GM19035 (cell line): ENCODE data around the gene ZDHHC21.
"Not testable (repeated sequence)": the region's sequence is repeated elsewhere in the genome, so short reads cannot be mapped to it uniquely, and the experiment has no call there.

Source experiments
- ATAC-seq: cut with Tn5 transposase; IDR thresholded peaks from one replicate; pipeline ENCODE4 v1.9.1; 2021; ENCODE audit not compliant: unreplicated experiment

Gene ZDHHC21

DNA sequence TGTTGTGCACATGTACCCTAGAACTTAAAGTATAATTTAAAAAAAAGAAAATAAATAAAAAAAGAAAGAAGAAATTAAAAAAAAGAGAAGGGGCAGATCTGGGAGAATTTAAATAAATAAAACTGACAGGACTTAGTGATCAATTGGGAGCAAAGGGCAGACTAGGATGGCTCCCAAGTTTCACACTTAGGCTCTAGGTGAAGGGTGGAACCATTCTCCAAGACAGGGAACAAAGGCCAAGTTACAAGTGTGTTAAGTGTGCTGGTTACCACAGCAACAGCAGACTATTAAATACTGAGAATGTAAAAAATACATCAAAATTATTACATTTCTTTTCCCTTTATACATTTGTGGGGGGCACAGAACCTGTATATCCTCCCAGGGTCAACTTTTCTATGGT is 7.1 kb downstream of the ZDHHC21 start:
- ATAC-seq = no peak

DNA sequence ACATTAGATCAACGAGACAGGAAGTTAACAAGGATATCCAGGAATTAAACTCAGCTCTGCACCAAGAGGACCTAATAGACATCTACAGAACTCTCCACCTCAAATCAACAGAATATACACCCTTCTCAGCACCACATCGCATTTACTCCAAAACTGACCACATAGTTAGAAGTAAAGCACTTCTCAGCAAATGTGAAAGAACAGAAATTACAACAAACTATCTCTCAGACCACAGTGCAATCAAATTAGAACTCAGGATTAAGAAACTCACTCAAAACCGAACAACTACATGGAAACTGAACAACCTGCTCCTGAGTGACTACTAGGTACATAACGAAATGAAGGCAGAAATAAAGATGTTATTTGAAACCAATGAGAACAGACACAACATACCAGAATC is 10.6 kb downstream of the ZDHHC21 start:
- not testable (repeated sequence) for ATAC-seq

DNA sequence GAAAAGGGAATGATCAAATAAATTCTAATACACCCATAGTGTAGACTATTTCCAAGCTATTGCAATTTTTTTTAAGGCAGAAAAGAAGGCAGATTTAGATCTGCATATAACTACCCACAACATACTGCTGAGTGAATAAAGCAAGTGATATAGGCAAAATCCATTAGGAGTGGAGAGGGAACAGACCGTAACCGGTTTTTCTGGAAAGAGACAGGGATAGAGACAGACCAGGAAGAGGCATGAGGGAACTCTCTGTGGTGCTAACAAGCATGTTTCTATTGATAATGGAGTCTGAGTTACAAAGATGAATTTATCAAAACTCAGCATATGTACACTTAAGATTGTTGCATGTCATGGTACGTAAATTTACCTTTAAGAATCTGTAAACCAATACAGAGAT is 14.5 kb downstream of the ZDHHC21 start:
- ATAC-seq = no peak

DNA sequence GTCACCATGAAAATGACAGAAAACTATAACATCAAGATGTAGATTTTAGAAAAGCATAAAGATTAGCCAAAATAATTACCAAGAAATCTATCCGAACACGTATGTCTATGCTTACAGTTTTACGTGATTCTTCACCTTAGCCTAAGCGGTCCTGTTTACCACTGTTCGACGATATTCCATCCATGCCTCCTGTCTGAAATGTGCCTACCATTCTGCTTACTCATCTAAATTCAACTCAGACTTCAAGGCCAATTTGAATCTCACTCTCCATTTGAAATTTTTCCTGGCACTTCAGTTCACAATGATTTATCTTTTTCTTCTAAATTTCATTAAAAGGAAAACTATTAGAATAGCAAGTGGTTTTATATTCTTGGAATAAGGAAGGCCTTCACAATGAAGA is 15.4 kb downstream of the ZDHHC21 start:
- no peak for ATAC-seq

DNA sequence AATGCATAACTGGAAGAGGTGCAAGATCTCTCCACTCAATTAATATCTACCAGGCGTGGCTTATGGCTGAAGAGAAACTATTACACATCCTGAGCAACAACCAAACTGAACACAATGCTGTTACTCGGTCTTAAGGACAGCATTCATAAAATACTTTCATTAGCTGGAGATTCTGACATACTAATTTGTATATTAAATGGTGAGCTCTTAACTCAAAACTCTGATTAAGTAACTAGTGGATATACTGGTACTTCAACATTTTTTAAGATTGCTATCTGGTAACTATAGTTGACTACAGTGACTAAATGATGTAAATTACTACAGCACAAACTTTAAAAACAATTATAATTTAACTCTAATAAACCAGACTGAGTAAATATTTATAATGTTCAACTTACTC is 15.8 kb downstream of the ZDHHC21 start:
- ATAC-seq = no peak

DNA sequence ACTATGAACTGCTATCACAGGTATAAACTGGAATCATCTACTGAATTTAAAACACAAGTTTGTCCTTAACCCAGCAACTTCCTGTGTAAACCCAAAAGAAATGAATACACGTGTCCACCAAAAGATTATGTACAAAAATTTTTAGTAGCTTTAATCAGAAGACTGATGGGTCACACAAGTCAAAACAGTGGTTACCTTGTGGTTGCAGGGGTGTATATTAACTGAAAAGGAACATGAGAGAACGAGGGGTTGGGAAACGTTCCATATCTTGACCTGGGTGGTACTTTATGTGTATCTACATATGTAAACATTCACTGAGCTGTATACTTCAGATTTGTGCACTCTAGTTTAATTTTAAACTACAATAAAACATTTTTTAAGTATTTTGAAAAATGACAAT is 18.6 kb downstream of the ZDHHC21 start:
- no peak for ATAC-seq

DNA sequence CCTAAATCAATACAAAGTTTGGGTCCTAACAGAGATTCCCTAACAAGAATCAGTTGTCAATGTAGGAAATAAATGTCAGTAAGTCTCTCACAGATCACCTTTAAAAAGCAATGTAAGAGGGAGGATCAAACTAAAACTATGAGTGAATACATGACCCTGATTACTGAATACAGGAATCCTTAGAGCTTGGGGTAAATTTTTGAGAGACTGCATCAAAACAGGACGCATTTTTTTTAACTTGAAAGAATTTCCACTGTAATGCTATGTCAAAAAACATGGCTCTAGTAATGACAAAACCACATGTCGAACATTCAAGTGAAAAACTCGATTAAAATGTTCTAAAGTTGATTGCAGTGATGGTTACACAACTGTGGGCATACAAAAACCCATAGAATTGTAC is 21.9 kb downstream of the ZDHHC21 start:
- no peak for ATAC-seq

DNA sequence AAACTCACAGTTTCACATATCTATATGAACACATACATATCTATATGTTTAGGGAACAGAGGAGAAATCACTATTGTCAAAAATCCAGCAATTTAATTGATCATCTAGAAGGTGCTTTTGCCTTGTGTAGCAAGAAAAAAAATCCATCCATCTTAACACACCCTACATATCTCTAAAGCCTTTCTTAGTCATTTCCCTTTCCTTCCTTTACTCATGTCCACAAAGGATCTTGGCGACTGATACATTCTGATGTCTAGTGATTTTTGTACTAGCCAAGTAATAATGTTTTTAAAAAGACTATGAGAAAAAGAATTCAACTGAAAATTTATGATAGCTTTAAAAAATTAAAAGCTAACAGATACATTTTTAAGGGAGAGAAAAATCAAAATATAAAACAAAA is 22.5 kb downstream of the ZDHHC21 start:
- ATAC-seq = no peak

DNA sequence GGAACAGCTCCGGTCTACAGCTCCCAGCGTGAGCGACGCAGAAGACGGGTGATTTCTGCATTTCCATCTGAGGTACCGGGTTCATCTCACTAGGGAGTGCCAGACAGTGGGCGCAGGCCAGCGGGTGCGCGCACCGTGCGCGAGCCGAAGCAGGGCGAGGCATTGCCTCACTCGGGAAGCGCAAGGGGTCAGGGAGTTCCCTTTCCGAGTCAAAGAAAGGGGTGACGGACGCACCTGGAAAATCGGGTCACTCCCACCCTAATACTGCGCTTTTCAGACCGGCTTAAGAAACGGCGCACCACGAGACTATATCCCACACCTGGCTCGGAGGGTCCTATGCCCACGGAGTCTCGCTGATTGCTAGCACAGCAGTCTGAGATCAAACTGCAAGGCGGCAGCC is 29.2 kb downstream of the ZDHHC21 start:
- not testable (repeated sequence) for ATAC-seq

DNA sequence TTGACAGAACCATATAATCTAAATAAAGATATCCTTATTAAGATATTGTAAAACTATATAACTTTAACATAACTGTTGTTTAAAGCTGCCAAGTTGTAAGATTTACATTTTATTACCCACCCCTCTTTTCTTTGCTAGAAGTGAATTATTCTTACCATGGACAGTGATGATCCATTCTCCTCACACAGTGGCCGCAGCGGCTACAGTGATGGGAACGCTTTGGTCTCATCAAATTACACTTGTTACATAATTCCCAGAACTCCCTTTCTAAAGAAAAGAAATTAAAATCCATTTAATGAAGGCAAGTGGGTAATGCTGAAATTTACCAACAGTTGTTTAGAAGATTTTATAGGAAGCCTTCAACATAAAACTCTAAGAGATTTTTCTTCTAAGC is 31.2 kb downstream of the ZDHHC21 start:
- no peak for ATAC-seq

DNA sequence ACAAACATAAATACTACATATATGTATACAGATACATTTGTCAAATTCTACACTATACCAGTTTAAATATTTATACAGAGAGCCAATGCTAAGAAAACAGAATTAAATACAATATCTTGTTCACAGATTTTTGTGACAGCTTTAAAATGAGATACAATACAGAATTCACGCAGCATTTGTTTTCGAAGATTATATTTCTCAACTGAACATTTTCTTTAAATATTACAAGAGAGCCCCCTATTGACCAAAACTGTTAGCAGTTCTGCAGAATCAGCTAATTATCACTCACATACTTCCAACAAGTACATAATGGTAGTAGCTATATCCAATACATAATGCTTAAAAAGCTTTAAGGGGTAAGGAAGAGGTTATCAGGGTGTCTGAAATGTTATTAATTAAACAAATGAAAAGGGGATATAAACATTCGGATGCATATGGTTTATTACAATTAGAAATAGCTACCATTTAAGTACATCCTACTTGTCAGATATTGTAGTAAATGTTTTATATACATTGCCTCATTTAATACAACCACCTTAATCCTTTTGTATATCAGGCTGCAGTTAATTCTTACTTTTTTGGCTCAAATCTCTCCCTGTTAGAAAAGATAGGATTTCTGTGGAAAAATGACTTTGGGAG is 31.7 kb downstream of the ZDHHC21 start:
- ATAC-seq = no peak

DNA sequence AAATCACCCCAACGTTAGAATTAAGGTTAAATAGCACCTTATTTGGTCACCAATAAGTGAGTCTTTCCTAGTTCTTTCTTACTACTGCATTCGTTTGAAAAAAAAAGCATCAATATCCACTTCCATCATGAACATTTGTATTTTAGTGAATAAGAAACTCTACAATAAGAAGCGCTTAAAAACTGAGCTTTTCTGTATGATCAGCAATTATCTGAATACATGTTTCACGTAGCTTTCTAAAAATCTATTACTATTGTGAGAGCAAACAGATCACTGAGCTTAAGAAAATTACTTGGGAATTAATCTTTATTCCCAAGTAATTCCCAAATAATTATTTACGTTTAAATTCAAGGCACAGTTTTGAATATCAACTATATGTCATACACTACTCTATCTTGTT is 32.5 kb downstream of the ZDHHC21 start:
- no peak for ATAC-seq

DNA sequence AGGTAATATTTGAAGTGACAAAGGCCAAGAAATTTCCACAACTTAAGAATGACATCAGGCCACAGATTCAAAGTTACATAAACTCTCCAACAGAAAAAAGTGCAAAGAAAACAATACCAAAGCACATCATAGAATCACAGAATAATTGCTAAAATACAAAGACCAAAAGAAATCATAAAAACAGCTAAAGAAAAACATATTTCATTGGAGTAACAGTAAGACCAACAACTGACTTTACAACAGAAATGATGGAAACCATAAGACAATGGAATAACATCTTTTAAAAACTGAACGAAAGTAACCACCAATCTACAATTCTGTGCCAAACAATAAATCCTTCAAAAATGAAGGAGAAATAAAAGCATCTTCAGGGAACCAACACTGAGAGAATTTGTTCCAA is 38.3 kb downstream of the ZDHHC21 start:
- ATAC-seq = no peak

DNA sequence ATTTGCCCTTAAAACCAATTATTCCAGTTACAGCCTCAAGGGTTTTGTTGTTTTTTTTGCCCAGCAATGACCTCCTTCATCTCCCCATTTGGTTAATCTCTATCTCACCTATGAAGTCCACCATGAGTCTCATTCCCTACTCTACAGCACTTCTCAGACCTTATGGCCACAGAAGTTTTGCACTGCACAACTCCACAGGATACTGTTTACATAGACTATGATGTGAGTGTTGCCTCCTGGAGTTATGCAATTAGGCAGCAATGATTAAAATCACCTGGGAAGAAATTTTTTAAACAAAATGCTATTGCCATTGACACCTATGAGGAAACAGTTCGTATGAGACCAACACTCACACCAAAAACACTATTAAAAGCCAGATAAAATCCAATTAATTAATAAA is 39.7 kb downstream of the ZDHHC21 start:
- ATAC-seq = no peak

DNA sequence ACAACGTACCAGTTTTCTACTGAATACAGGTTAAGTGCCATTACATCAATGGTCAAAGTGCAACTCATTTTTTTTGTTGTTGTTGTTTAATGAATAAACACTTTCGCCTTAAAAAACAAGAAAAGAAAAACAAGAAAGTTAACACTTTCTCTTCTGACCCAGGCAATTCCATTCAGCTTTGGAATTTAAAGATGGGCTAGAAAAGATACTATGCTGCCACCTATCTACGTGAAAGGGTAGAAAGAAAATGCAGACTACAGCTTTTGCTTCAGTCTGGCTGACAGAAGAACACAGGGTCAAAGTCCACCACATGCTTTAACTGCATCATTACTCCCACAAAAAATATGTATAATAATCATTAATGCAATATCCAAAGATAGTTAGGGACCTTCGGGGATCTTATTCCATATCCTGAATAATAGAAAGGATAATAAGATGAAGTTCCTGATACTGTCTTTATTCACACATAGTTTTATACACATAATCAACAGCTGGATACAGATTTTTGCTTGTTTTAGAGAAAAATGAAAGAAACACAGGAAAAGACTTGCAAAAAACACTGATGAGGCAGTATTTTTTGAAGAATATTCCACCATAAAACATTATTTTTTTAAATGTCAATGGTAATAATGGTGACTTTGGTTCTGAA is 40.4 kb downstream of the ZDHHC21 start:
- no peak for ATAC-seq

DNA sequence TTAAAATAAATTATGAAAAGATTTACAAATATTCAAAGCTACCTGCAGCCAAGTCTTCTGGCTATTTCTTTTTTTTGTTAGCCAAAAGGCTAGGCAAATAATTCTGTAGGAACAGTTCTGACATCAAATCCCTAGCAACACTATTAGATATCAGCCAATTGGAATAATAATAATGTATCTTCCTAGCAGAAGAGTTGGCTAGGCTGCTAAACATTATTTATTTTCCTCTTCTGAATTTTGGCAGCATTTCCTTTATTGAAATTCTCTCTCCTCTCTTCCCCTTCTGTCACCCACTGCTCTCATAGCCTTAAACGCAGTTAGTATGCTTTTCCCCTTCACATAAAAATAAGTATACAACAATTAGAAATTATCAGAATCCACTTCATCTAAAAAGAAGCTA is 42.6 kb downstream of the ZDHHC21 start:
- no peak for ATAC-seq

DNA sequence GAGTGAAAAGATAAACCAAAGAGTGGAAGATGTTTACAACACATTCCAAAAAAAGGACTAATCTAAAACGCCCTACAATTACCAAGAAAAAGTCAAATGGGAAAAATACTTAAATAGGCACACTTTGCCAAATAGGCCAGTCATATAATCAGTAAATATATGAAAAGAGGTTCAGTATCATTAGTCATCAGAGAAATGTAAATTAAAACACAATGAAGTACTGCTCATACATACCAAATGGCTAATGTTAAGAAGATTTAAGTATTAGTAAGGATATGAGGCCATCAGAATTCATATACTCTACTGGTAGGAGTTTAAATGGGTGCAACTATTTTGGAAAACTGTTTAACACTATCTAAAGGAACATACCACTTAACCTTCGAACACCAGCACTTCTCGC is 47.6 kb downstream of the ZDHHC21 start:
- ATAC-seq = no peak

DNA sequence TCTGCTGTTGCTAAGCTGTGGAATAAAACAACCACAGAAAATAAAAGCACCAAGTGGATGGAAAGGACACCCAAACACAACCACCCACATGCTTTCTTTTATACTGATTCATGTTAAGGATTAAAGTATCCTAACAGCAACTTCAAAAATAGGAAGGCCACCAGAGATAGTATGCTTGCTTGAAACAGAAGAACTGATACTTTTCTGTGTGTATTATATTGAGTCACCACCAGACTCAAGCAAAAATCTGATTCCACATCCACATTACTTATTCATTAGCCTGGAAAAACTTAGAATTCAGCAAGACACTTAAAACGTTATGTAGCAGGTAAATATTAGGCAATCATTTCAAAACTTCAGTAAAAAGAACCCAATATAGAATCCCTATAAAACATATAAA is 52.3 kb downstream of the ZDHHC21 start:
- ATAC-seq = no peak

DNA sequence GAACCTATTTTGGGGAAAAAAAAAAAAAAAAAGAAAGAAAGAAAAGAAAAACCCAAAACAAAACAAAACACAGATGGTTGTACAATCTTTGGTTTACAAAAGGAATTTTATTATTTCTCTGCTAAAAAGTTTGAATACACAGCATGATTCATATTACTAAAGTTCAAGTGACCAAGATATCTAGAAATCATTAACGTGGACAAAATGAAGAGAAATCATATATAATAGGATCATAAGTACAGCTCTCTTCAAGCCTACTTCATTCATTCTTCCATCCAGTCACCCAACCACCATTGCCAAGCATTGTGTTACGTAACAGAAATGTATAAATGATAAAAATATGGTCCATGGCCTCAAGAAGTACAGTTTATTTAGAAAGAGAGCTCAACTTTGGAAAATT is 52.9 kb downstream of the ZDHHC21 start:
- ATAC-seq = no peak

DNA sequence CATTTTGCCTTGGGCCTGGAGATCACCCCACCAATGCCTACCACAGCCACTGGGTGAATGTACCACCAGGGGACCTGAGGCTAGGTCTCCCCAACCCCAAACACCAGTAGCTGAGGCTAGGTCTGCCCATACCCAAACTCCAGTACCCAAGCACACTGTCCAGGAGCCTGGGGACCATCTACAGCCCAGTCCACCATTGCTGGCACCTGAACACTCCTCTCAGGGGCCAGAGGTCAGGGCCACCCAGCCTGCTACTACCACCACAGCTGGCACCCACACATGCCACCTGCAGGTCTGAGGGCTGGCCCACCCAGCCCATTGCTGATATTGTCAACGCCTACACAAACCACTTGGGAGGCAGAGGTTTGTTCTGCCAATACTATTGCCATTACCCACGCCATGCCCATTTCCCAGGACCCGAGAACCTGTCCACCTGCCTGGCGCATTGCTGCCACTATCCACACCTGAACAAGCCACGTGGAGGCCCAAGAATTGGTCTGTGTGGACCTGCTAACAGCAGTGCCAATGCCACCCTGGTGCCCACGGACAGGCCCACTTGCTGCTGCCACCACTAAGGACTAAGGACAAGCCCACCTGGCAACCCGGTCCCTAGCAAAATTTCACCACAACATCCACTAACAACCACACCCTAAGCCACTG is 59.2 kb downstream of the ZDHHC21 start:
- ATAC-seq = no peak

DNA sequence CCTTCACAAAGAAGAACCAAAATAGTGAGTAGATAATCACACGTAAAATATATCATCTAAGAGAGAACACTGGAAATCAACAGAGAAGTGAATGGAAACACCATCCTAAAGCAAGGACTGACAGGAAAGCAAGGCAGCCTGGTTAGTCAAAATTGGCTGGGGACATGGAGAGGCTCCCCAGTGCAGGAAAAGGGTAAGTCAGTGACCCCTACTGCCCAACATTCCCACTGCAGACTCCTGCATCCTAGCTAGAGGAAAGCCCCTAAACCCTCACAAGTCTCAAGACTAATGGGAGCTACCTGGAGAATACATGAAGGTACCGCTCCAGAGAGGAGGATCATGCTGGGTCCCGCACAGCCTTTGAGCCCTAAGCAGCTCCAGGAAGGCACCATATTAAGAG is 60.1 kb downstream of the ZDHHC21 start:
- no peak for ATAC-seq

DNA sequence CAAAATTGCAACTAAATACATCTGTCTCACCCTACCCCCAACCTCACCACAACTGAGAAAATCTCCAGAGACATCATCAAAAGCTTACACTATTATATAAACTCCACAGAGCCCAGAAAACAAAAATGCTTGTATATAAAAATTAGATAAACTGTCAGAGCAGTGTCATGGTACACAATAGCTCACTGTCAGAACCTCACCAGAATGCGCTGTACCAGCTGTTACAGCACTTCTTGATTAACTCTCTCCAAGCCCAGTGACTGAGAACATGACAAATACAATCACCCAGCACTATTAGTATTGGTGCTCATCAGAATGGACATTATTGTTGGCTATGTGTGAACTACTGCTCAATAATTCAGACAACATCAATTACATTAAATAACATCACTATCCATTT is 65.7 kb downstream of the ZDHHC21 start:
- ATAC-seq = no peak
